ENCODE measurements around the gene ATP8B1. TPM values are rescaled to one million over a fixed set of nuclear protein-coding genes. Genes with fewer than 3 reads are reported as not detected.

The ATP8B1 gene
- total RNA-seq, 4 donors from 2014 or later = 21.6 to 32.1 (median 26.8) TPM

GRCh38 chr18:57621246-57621604, 181.9 kb downstream of the ATP8B1 start:
- no peak for TF ChIP-seq POLR2A (IDR thresholded peaks at IDR 0.05)
- no peak for TF ChIP-seq CTCF (IDR thresholded peaks at IDR 0.05)
- peak overlapping the region; percentile 62 for H3K4me3 ChIP-seq (ENCODE audit: low read depth, poor library complexity, severe bottlenecking)
- peak in 1 of 2 donors; percentile 86 for DNase-seq (ENCODE audit: low spot score in 2 of 2)
- WGBS, 2 donors = 0% methylated on average over 7 to 19 of the region's 20 CpGs
- intact Hi-C loops (cut with DNase I; ENCODE audit: low total_unique reads) = loop anchor here (10.0 kb wide), 1 partner anchor 184 kb away; the partner anchor contains the start of gene ATP8B1

DNA sequence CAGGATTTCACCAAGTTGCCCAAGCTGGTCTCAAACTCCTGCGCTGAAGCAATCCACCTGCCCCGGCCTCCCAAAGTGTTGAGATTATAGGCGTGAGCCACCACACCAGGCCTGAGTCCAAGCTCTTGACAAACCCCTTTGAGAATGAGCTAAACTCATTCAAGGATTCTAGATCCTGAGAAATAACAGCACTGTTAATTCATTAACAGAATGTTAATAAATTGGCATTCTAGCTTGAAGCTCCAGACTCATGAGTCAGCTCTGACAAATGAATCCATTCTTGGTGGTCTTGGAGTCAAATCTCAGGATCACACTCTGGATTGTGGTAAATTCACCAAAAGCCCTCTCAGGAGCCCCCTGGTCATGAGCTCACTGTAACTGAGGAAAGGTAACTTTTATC, 183.2 kb downstream of the ATP8B1 start:
- DNase-seq (ENCODE audit: low spot score in 2 of 2) = no peak
- WGBS, 2 donors = 81 to 98% methylated on average over 3 of the region's 3 CpGs
- no peak overlapping the region for H3K4me3 ChIP-seq (ENCODE audit: low read depth, poor library complexity, severe bottlenecking)
- TF ChIP-seq CTCF (IDR thresholded peaks at IDR 0.05) = no peak
- TF ChIP-seq POLR2A (IDR thresholded peaks at IDR 0.05) = no peak
- intact Hi-C loops (cut with DNase I; ENCODE audit: low total_unique reads) = loop anchor here (10.0 kb wide), 1 partner anchor 185 kb away; the partner anchor contains the start of gene ATP8B1

DNA sequence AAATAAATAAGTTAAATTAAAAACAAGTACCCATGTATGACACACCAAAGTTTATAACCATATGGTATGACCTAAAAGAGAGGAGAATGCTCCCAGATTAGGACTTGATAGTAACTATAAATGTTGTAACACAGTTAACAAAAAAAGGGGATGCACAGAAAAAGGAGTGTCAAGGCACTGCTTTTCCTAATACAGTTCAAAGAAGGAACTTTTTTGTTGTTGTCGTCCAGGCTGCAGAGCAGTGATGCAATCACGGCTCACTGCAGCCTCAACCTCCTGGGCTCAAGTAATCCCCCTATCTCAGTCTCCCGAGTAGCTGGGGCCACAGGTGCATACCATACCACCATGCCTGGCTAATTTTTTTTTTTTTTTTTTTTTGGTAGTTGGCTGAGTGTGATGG, 184.2 kb downstream of the ATP8B1 start:
- intact Hi-C loops (cut with DNase I; ENCODE audit: low total_unique reads) = no loop called here
- H3K4me3 ChIP-seq (ENCODE audit: low read depth, poor library complexity, severe bottlenecking) = no peak overlapping the region

DNA sequence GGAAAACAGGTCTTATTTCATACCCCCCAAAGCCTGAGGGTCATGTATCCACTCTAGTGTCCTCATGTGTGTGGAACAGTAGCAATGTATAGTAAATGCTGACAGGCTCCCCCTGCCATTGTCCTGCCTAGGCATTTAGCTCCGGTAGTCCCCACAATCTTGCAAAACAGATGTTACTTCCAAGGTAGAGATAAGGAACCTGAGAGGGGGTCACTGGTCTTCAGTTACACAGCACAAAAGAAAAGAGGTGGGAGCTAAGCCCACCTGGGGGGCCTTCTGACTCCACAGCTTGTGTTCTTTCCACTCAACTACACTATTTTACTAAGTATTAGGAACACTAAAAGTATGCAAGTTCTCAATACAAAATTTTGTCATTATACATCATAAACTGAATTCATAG, 199.2 kb downstream of the ATP8B1 start:
- no peak for DNase-seq (ENCODE audit: low spot score in 2 of 2)
- TF ChIP-seq CTCF (IDR thresholded peaks at IDR 0.05) (no peak), POLR2A (IDR thresholded peaks at IDR 0.05) (no peak)
- intact Hi-C loops (cut with DNase I; ENCODE audit: low total_unique reads) = no loop called here
- 76 to 88% methylated on average over 1 of the region's 1 CpG for WGBS, 2 donors
- no peak overlapping the region for H3K4me3 ChIP-seq (ENCODE audit: low read depth, poor library complexity, severe bottlenecking)

More for the DNA sequence above, 184.2 kb downstream of the ATP8B1 start:
- WGBS, 2 donors = 76 to 83% methylated on average over 3 of the region's 3 CpGs
- TF ChIP-seq CTCF (IDR thresholded peaks at IDR 0.05) (no peak), POLR2A (IDR thresholded peaks at IDR 0.05) (no peak)
- DNase-seq (ENCODE audit: low spot score in 2 of 2) = no peak

Other genes with a start within 250 kb of the ATP8B1 start
- gene FECH, start 216.6 kb downstream of the ATP8B1 start, total RNA-seq = 10 to 100 TPM; 22.8 to 75.4 (median 43.6) TPM
- 10 to 100 TPM; 61.6 to 77.4 (median 69.3) TPM for gene NARS1, start 181.5 kb downstream of the ATP8B1 start, total RNA-seq
- 100 to 1,000 TPM in 1 of 4 donors, 10 to 100 TPM in 3; 22.9 to 127 (median 35.0) TPM for gene NEDD4L, start 240.9 kb upstream of the ATP8B1 start, total RNA-seq